ENCODE data around the gene CCDC85C. TPM values are rescaled to one million over a fixed set of nuclear protein-coding genes. Genes with fewer than 3 reads are reported as not detected.

Gene CCDC85C
- total RNA-seq, 1 experiment from 2014 or later, result 35.8 TPM

- ATAC-seq, result peak; percentile 92
Observed at GRCh38 chr14:99604278-99604765, 315 bp upstream of the CCDC85C start.

DNA sequence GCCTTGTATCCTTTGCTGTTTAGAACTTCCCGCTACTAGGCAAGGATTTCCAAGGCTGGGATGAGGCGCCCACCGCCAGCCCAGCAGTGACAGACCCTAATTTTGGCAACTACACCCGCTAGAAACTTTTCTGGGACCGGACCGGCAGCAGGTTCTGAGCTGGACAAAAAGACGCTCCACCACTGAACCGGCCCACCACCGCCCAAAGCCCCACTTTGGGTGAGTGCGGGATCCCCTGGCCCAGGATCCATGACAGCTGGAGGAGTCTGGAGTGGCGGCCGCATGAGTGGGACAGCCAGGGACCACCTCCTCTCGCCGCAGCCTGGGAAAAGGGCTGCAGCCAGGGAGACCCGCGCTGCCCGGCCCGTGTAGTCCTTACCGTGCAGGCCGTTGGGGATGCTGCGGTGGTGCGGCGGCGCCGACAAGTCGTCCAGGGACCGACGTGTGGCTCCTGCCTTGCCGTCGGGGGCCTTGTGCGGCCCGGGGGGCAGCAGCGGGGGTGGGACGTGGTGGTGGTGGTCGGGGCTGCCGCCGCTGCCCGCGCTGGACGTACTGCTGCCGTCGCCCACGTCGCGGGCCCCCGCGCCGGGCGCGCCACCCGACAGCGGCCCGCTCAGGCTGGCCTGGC lies 1.1 kb downstream of the CCDC85C start:
- Mint-ChIP-seq H3K9me3 (no peaks in the 10 kb centered on the region), H3K27ac (no peak overlapping the region), H3K4me1 (peaks cover 29% of the 10 kb centered on the region), H3K4me3 (peak overlapping the region; percentile 69), H3K27me3 (ENCODE audit: low read depth) (peaks cover 34% of the 10 kb centered on the region), H3K36me3 (no peaks in the 10 kb centered on the region)
- POLR2A ChIA-PET, result interaction anchor here (0.5 to 1.4 kb wide), 4 partner anchors 29 to 710 kb away, joined by 4 to 9 read pairs (median 6); partner anchors contain the start of genes CCNK and SETD3
- CTCF ChIA-PET, result interaction anchor here (0.6 to 6.1 kb wide), 6 partner anchors 8 to 85 kb away, joined by 3 to 31 read pairs (median 3); no protein-coding TSS in a partner anchor
- DNase-seq (ENCODE audit: low spot score) (no peak), ATAC-seq (no peak)
- TF ChIP-seq, protein P1, sequence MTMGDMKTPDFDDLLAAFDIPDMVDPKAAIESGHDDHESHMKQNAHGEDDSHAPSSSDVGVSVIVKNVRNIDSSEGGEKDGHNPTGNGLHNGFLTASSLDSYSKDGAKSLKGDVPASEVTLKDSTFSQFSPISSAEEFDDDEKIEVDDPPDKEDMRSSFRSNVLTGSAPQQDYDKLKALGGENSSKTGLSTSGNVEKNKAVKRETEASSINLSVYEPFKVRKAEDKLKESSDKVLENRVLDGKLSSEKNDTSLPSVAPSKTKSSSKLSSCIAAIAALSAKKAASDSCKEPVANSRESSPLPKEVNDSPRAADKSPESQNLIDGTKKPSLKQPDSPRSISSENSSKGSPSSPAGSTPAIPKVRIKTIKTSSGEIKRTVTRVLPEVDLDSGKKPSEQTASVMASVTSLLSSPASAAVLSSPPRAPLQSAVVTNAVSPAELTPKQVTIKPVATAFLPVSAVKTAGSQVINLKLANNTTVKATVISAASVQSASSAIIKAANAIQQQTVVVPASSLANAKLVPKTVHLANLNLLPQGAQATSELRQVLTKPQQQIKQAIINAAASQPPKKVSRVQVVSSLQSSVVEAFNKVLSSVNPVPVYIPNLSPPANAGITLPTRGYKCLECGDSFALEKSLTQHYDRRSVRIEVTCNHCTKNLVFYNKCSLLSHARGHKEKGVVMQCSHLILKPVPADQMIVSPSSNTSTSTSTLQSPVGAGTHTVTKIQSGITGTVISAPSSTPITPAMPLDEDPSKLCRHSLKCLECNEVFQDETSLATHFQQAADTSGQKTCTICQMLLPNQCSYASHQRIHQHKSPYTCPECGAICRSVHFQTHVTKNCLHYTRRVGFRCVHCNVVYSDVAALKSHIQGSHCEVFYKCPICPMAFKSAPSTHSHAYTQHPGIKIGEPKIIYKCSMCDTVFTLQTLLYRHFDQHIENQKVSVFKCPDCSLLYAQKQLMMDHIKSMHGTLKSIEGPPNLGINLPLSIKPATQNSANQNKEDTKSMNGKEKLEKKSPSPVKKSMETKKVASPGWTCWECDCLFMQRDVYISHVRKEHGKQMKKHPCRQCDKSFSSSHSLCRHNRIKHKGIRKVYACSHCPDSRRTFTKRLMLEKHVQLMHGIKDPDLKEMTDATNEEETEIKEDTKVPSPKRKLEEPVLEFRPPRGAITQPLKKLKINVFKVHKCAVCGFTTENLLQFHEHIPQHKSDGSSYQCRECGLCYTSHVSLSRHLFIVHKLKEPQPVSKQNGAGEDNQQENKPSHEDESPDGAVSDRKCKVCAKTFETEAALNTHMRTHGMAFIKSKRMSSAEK (CRISPR knock-in tag; IDR thresholded peaks at IDR 0.05; ENCODE audit: borderline replicate concordance), result no peak
- TF ChIP-seq GRHL2 (CRISPR knock-in tag; IDR thresholded peaks at IDR 0.05; ENCODE audit: insufficient replicate concordance, severe bottlenecking) (no peak), TCF7 (CRISPR knock-in tag; IDR thresholded peaks at IDR 0.05; ENCODE audit: low read depth) (no peak), ERG (CRISPR knock-in tag; IDR thresholded peaks at IDR 0.05) (no peak), TEAD4 (CRISPR knock-in tag; IDR thresholded peaks at IDR 0.05) (no peak), STAT6 (CRISPR knock-in tag; conservative IDR thresholded peaks at IDR 0.05; ENCODE audit: low read depth) (no peak), SOX15 (CRISPR knock-in tag; IDR thresholded peaks at IDR 0.05) (no peak)
- TF ChIP-seq, protein P2, sequence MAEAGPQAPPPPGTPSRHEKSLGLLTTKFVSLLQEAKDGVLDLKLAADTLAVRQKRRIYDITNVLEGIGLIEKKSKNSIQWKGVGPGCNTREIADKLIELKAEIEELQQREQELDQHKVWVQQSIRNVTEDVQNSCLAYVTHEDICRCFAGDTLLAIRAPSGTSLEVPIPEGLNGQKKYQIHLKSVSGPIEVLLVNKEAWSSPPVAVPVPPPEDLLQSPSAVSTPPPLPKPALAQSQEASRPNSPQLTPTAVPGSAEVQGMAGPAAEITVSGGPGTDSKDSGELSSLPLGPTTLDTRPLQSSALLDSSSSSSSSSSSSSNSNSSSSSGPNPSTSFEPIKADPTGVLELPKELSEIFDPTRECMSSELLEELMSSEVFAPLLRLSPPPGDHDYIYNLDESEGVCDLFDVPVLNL (CRISPR knock-in tag; IDR thresholded peaks at IDR 0.05; ENCODE audit: borderline replicate concordance, low read depth), result no peak

More at GRCh38 chr14:99604278-99604765, 315 bp upstream of the CCDC85C start:
- Mint-ChIP-seq H3K4me3 (peak overlapping the region; percentile 85), H3K9me3 (no peaks in the 10 kb centered on the region), H3K27me3 (ENCODE audit: low read depth) (peaks cover 34% of the 10 kb centered on the region), H3K36me3 (no peaks in the 10 kb centered on the region), H3K4me1 (peaks cover 29% of the 10 kb centered on the region), H3K27ac (no peak overlapping the region)
- TF ChIP-seq SP1 (CRISPR knock-in tag; conservative IDR thresholded peaks at IDR 0.05) (peak; percentile 100), NFYB (CRISPR knock-in tag; conservative IDR thresholded peaks at IDR 0.05; ENCODE audit: low read depth) (peak; percentile 94), FOXK1 (CRISPR knock-in tag; IDR thresholded peaks at IDR 0.05) (peak; percentile 16; the same call in 1 of the 2 replicates), ERG (CRISPR knock-in tag; IDR thresholded peaks at IDR 0.05) (no peak), ZNF317 (CRISPR knock-in tag; IDR thresholded peaks at IDR 0.05; ENCODE audit: borderline replicate concordance, low read depth) (no peak), MXD4 (CRISPR knock-in tag; IDR thresholded peaks at IDR 0.05; ENCODE audit: borderline replicate concordance) (no peak)
- TF ChIP-seq, protein P3, sequence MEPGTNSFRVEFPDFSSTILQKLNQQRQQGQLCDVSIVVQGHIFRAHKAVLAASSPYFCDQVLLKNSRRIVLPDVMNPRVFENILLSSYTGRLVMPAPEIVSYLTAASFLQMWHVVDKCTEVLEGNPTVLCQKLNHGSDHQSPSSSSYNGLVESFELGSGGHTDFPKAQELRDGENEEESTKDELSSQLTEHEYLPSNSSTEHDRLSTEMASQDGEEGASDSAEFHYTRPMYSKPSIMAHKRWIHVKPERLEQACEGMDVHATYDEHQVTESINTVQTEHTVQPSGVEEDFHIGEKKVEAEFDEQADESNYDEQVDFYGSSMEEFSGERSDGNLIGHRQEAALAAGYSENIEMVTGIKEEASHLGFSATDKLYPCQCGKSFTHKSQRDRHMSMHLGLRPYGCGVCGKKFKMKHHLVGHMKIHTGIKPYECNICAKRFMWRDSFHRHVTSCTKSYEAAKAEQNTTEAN (CRISPR knock-in tag; IDR thresholded peaks at IDR 0.05), result no peak
- TF ChIP-seq, protein P4, sequence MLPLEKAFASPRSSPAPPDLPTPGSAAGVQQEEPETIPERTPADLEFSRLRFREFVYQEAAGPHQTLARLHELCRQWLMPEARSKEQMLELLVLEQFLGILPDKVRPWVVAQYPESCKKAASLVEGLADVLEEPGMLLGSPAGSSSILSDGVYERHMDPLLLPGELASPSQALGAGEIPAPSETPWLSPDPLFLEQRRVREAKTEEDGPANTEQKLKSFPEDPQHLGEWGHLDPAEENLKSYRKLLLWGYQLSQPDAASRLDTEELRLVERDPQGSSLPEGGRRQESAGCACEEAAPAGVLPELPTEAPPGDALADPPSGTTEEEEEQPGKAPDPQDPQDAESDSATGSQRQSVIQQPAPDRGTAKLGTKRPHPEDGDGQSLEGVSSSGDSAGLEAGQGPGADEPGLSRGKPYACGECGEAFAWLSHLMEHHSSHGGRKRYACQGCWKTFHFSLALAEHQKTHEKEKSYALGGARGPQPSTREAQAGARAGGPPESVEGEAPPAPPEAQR (CRISPR knock-in tag; IDR thresholded peaks at IDR 0.05), result no peak
- POLR2A ChIA-PET, result interaction anchor here (0.6 kb wide), 1 partner anchor 57 kb away, joined by 3 read pairs; no protein-coding TSS in a partner anchor
- CTCF ChIA-PET, result interaction anchor here (1.3 to 6.1 kb wide), 4 partner anchors 10 to 67 kb away, joined by 4 to 31 read pairs (median 6); no protein-coding TSS in a partner anchor
- peak; percentile 95 for DNase-seq (ENCODE audit: low spot score)
